GM12864 (cell line): ENCODE data around the gene CLP1.

Source experiments
- DNase-seq: peaks from one replicate; pipeline ENCODE4 v3.0.0-alpha.2; 2011; ENCODE audit warnings: low read depth
- H3K4me3 ChIP-seq: 2 replicates; pipeline ENCODE4 v1.5.1; 2011; ENCODE audit warnings: mild to moderate bottlenecking, low read depth, low read length, control low read depth
- CTCF ChIP-seq: IDR thresholded peaks from 2 replicates; pipeline ENCODE4 v1.5.1; 2011; ENCODE audit warnings: low read depth, mild to moderate bottlenecking, moderate library complexity, low read length, control low read depth, inconsistent platforms; ENCODE audit errors: missing control alignments

Gene CLP1

GRCh38 chr11:57646799-57647303, 10.7 kb upstream of the CLP1 start:
- no peak overlapping the region for H3K4me3 ChIP-seq
- no peak for TF ChIP-seq CTCF
- DNase-seq: no peak

GRCh38 chr11:57647372-57647771, 10.2 kb upstream of the CLP1 start:
- H3K4me3 ChIP-seq: no peak overlapping the region
- TF ChIP-seq CTCF: no peak
- no peak for DNase-seq

GRCh38 chr11:57647960-57648800, 9.4 kb upstream of the CLP1 start:
- DNase-seq: no peak
- TF ChIP-seq CTCF: no peak
- no peak overlapping the region for H3K4me3 ChIP-seq

GRCh38 chr11:57648801-57649735, 8.5 kb upstream of the CLP1 start:
- no peak for DNase-seq
- H3K4me3 ChIP-seq: no peak overlapping the region
- TF ChIP-seq CTCF: no peak

GRCh38 chr11:57649826-57650738, 7.5 kb upstream of the CLP1 start, which contains the start of gene YPEL4:
YPEL4 (minus strand) TSS chr11:57649912; CDS start chr11:57647107, 2,805 bp downstream.
- TF ChIP-seq CTCF: no peak
- DNase-seq: no peak
- no peak within 1 kb of the TSS for H3K4me3 ChIP-seq

GRCh38 chr11:57650739-57651090, 6.8 kb upstream of the CLP1 start:
- H3K4me3 ChIP-seq: no peak overlapping the region
- no peak for DNase-seq
- no peak for TF ChIP-seq CTCF
